ENCODE data around the gene PIGH. TPM values are rescaled to one million over a fixed set of nuclear protein-coding genes. Genes with fewer than 3 reads are reported as not detected.

The PIGH gene
- total and polyA plus RNA-seq, 8 donors: 11.5 to 27.4 (median 14.2) TPM

DNA sequence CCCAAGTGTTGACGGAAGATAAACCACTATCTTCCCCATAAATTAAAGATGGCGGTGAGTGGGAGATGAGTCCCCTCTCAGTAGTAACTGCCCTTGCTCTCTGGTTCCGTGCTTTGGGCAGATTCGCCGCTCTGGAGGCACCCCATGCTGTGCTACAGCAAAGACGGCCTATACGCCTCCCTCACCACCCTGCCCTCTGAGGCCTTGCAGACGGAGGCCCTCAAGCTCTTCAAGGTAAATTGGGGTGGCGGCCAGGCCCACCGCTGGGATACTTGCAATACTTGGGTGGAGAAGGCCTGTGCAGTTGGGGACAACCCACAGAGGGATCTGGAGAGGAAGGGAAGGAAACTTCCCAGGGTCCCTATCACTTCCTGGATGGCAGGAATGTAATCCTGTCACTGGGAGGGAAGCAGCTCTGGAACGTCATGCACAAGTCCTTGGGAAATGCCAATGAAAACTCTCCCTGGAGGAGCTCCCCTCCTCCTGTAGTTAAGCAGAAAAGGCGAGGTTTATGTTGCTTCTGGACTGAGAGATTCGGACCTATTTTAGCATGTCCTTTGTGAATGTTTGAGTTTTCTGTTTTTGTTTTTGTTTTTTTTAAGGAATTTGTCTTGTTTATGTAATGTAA lies 22.8 kb downstream of the PIGH start:
- 82% methylated on average over 13 of the region's 13 CpGs for WGBS, 2 donors
- TF ChIP-seq CTCF (IDR thresholded peaks at IDR 0.05): no peak

GRCh38 chr14:67576216-67576955 lies 23.7 kb downstream of the PIGH start:
- FAIRE-seq (no peak), DNase-seq (peak in 1 of 6 donors; percentile 39), ATAC-seq (peak in 1 of 4 donors; percentile 17)
- H3K36me3 ChIP-seq: peaks cover 0 to 19% (median 0%) of the 10 kb centered on the region in 3 donors
- no peak overlapping the region for H3K4me3 ChIP-seq
- H3K4me1 ChIP-seq: no peaks in the 10 kb centered on the region
- WGBS, 2 donors: 62 to 67% methylated on average over 7 of the region's 7 CpGs
- H3K9me3 ChIP-seq: no peaks in the 10 kb centered on the region
- H3K27ac ChIP-seq: no peak overlapping the region
- TF ChIP-seq CTCF (IDR thresholded peaks at IDR 0.05): no peak
- H3K27me3 ChIP-seq: no peaks in the 10 kb centered on the region
- intact Hi-C loops (cut with DNase I): loop anchor here in 1 of 3 donors (10.0 kb wide), 1 partner anchor 152 kb away; no protein-coding TSS in a partner anchor

More for the DNA sequence above, 22.8 kb downstream of the PIGH start:
- no peaks in the 10 kb centered on the region for H3K9me3 ChIP-seq
- no peak overlapping the region for H3K4me3 ChIP-seq
- peaks cover 0 to 19% (median 0%) of the 10 kb centered on the region in 3 donors for H3K36me3 ChIP-seq
- DNase-seq (peak in 1 of 6 donors; percentile 40), FAIRE-seq (no peak), ATAC-seq (no peak)
- H3K4me1 ChIP-seq: no peaks in the 10 kb centered on the region
- intact Hi-C loops (cut with DNase I): loop anchor here in 1 of 3 donors (10.0 kb wide), 1 partner anchor 152 kb away; no protein-coding TSS in a partner anchor
- no peaks in the 10 kb centered on the region for H3K27me3 ChIP-seq
- H3K27ac ChIP-seq: peak overlapping the region in 1 of 4 donors; percentile 10

- intact Hi-C loops (cut with DNase I): loop anchor here in 1 of 3 donors (10.0 kb wide), 1 partner anchor 151 kb away; no protein-coding TSS in a partner anchor
- peak in 1 of 6 donors; percentile 43 for DNase-seq
- H3K27ac ChIP-seq: no peak overlapping the region
- no peaks in the 10 kb centered on the region for H3K27me3 ChIP-seq
- ATAC-seq: peak in 1 of 4 donors; percentile 12
- no peak for FAIRE-seq
- WGBS, 2 donors: 85 to 89% methylated on average over 9 of the region's 9 CpGs
- H3K4me1 ChIP-seq: no peaks in the 10 kb centered on the region
- no peaks in the 10 kb centered on the region for H3K9me3 ChIP-seq
- H3K4me3 ChIP-seq: no peak overlapping the region
- peaks cover 0 to 19% (median 0%) of the 10 kb centered on the region in 3 donors for H3K36me3 ChIP-seq
- no peak for TF ChIP-seq CTCF (IDR thresholded peaks at IDR 0.05)
These were observed 24.4 kb downstream of the PIGH start for GRCh38 chr14:67575684-67576083.

DNA sequence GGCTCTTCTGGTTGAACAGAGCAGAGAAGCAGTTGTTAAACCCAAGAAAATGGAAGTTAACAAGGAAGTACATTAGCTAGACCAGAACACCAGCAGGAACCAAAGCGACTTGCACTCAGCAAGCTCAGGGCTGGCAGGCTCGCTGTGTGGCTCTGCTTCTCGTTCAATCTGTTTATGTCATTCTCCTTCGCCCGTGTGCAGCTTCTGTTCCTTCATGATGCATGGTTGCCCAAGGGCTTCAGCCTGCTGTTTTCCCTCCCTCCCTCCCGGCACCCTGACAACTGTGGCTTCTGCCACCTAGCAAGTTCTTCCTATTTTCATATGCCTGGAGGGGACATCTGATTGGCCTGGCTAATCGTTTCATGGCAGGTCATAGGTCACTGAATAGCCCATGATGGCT lies 25.3 kb downstream of the PIGH start:
- H3K27me3 ChIP-seq: no peaks in the 10 kb centered on the region
- FAIRE-seq (no peak), DNase-seq (peak in 1 of 6 donors; percentile 19), ATAC-seq (no peak)
- H3K9me3 ChIP-seq: no peaks in the 10 kb centered on the region
- no peaks in the 10 kb centered on the region for H3K4me1 ChIP-seq
- peaks cover 0 to 16% (median 0%) of the 10 kb centered on the region in 3 donors for H3K36me3 ChIP-seq
- H3K27ac ChIP-seq: no peak overlapping the region
- intact Hi-C loops (cut with DNase I): loop anchor here in 2 of 3 donors (5.0 to 10.0 kb wide), 2 partner anchors 148 to 150 kb away; no protein-coding TSS in a partner anchor
- TF ChIP-seq CTCF (IDR thresholded peaks at IDR 0.05): no peak
- 87 to 88% methylated on average over 7 of the region's 7 CpGs for WGBS, 2 donors
- no peak overlapping the region for H3K4me3 ChIP-seq
